Stimulated activated CD4-positive, alpha-beta T cell treated with anti-CD3 and anti-CD28 coated beads, Interleukin-12 subunit alpha, Interleukin-12 subunit beta, amount 100 ng/mL, for 4 hours (primary cell): ENCODE data around the gene LRGUK.

ENCODE experiments used
- DNase-seq: peaks from one replicate; pipeline ENCODE4 v3.0.0-alpha.2; 2020

The LRGUK gene

DNA sequence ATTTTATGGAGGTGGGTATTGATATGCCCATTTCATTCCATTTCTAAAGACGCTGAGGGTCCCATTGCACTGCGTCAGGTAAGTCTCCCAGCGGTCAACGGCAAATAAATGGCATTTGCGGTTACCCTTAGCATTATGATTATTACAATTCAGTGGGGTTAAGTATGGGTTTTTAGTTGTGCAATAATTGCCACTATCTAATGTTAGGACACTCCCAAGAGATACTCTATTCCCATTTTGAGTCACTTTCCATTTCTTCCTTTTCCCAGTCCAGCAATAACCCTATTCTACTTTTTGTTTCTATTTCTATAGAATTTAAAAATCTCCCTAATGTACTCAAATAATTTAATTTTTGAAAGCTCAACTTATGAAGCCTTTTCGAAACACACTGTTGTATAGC, 185.6 kb downstream of the LRGUK start:
- no peak for DNase-seq

DNA sequence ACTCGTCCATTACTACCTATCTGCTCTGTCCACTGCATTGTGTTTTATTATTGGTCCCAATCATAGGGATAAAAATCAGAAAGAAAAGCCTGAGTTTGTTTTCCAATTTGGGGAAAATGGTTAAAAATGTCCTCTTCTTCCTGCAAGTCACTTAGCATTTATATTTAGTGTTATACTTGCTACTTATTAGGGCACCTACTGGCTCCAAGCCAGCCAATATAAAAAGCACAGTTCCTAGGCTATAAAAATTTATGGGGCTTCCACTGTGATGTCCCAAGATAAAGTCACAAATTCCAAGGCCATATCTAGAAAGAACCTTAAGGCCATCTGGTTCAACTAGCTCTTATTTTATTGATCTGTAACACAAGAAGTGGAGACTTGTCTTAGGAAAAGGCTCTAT, 186.4 kb downstream of the LRGUK start:
- no peak for DNase-seq
